HG02840 (cell line): ENCODE results near the gene DHX15.
"Not testable (repeated sequence)": the region's sequence is repeated elsewhere in the genome, so short reads cannot be mapped to it uniquely, and the experiment has no call there.

Experiments
- ATAC-seq: cut with Tn5 transposase; IDR thresholded peaks from one replicate; pipeline ENCODE4 v1.9.1; 2021; ENCODE audit warnings: mild to moderate bottlenecking, moderate library complexity, moderate number of reproducible peaks; ENCODE audit not compliant: unreplicated experiment, low FRiP score

Gene DHX15

DNA sequence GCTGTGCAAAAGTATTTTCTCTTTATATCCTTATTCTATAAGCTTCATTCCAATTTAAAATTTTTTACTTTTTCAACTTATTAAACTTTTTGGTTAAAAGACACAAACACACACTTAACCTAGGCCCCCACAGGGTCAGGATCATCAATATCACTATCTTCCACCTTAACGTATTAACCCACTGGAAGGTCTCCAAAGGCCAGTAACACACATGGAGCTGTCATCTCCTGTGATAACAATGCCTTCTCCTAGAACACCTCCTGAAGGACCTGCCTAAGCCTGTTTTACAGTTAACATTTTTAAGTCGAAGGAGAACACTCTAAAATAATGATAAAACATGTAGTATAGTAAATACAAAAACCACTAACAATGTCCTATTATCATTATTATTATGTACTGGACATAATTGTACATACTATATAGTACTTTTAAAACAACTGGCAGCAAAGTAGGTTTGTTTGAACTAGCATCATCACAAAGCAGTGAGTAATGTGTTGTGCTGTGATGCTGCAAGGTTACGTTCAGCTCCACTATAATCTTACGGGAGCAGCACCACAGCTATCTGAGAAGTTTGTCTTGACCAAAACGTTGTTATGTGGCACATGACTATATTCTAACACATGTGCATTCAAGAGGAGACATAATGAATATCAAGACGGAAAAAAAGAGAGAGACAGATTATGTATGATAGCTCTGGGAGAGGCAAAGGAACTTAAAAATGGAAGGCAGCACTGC lies 33.7 kb downstream of the DHX15 start:
- ATAC-seq, result no peak

DNA sequence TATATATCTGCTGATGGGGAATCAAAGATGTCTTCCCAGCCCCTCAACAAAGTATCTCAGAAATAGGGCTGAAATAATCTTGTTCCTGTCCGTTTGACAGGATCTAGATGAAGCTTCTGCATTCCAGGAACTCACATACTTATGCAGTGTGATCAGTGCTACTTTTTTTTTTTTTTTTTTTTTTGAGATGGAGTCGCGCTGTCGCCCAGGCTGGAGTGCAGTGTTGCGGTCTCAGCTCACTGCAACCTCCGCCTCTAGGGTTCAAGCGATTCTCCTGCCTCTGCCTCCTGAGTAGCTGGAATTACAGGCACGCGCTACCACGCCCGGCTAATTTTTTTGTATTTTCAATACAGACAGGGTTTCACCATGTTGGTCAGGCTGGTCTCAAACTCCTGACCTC lies 36.4 kb downstream of the DHX15 start:
- no peak for ATAC-seq

DNA sequence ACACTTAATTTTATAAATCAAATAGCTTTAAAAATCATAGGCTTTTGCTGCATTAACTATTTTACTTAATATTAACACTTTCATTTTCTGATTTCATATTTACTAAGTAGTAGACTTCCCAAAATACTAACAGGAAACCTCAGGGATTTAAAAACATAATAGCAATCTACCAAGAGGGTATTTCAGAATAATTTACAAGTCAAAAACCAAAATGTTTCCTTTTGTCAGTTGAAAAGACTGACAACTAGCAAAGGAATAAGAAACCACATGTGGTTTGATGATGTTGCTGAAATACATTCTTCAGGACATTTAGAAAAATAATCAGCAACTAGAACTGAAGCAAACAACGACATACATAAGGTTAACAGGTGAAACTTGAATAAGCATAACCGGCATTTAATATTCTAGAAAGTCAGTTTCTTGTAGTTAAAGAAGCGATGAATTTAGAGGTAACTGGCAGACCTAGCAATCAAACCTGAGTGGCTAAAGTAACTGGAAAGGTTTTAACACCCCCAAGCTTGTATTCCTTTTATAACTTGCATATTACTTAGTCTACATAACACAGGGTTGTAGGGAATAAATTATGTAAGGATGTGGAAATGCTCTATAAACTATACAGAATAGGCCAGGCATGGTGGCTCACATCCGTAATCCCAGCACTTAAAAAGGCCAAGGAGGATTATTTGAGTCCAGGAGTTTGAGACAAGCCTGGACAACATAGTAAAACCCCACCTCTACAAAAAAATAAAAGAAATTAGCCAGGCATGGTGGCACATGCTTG lies 40.0 kb downstream of the DHX15 start:
- no peak for ATAC-seq

DNA sequence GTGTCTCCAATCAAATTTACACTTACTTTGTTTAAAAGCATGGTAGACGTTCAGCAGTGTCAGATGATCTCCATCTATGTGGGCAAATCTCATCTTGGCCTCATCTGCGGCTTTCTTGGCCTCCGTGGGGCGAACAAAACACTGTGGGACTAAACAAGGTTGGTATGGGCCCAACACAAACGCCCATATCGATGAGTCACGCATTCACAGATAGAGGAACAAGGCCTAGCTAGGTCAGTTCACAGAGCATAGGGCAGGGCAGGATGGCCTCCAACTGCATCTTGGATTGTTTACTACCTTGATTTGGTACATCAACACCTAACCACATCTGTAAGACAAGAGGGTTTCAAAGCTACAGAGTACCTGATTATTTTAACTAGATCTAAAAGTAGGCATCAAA lies 47.3 kb downstream of the DHX15 start:
- no peak for ATAC-seq

DNA sequence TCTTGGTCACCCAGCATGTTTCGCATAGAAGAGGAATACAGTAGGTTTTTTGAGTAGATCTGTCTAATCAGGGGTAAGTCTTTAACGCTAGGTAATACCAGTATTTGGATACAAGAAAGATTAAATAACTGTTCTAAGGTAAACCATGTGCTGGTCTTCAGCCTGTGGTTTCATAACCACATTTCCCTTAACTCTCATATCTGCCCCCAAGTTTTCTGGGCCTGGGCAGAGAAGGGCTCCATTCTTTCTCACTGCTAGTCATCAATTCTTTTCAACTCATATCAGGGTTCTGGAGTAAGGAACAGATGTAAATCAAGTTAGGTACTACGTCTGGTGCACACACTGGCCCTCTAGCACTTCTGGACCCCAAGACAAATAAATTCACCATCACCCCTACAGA lies 49.0 kb downstream of the DHX15 start:
- no peak for ATAC-seq

DNA sequence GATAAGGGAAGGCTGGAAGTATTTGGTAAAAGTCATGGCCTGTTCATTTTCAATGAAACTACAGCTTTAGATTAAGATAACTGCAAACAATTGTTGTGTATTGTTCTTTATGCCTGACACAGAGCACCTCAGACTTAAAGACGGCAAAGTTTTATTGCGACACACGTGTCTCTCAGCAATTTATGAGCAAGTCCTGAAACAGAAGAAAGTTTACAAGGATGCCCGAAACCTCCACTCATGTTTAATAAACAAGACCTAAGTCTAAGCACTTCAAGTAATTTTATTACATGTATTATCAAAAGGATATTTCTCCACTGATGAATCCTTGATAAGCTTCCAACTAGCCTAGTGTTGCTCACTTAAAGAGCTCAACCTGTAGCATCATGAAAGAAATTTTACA lies 51.0 kb downstream of the DHX15 start:
- ATAC-seq, result no peak

DNA sequence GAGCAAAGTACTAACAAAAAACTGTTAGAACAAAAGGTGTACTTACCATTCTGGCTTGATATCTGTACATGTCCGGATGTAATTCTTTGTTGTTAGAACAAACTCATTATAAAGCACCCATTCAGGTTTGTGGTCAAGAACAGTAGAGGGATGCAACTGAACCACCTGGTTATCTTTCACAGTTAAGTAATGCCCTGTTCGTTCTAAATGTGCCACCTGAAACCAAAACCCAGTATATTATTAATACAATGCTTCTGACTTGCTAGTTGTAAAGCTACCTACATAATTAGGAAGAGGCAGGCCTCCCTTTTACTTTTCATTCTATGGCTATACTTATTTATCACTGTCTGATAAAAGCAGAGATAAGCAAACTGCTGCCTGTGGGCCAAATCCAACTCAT lies 54.8 kb downstream of the DHX15 start:
- no peak for ATAC-seq

DNA sequence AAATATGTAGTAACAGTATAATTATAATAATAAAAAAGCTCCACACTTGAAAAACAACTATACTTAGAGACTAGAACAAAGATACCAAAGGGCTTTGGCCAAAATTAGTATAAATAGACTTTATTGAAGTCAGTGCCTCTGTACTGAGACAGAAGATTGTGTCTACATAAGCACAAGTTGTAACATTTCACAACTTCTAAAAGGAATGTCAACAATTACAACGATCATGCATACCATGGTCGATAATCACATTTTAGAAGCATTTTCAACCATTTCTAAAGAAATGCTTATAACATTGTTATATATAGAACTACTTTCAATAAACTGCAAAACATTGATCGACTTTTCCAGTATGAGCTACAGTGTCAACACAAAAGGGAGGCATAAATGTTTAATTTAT lies 57.0 kb downstream of the DHX15 start:
- ATAC-seq, result no peak

DNA sequence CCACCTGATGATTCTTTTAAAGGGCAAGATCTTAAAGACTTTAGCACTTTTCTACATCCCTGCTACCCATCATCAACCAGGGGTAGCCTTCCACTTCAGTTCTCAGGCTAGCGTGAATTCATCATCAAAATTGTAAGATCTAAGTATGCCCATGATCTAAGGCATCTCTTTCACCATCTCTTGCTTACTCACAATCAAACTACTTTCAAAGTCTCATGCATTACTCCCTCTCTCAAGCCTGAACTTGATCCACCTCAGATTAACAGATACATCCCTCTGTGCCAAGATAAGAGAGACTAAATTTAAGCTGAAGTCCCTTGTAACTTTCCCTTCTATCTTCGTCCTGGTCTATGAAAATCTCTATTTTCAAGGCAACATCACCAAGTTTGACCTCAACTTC lies 62.8 kb downstream of the DHX15 start:
- no peak for ATAC-seq

DNA sequence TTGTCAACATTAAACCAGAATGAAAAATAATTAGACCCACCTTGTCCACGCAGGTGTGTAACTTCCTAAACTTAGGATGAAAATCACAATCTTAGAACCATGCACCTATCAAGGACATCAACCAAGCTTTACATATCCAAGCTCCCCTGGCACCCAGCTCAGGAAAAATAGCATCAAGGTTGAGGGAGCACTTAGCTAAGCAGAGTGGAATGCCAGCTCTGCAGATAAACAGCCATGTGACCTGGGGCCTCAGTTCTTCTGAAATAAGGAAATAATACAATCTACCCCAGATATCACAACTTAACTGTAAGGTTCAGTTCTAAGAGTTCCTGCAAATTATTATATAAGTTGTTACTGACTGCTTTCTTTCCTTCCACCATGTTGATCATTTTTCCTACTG lies 64.7 kb downstream of the DHX15 start:
- ATAC-seq, result no peak

DNA sequence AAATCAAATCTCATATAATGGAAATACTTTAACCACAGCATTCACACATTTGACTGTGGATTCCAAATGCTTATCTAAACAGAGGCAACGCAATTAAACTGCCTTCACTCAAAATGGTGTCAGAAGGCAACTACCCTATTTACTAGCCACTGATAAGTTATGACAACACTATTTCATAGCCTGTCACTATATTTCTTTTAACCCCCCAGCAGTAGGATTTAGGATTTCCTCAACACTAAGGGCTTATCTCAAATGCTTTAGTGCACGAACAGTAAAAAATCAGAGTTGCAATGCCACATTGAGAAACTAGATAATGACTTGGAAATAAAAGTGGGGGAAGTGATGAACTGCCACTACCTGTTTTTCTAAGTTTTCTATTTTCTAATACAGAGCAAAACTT lies 66.7 kb downstream of the DHX15 start:
- ATAC-seq, result no peak

DNA sequence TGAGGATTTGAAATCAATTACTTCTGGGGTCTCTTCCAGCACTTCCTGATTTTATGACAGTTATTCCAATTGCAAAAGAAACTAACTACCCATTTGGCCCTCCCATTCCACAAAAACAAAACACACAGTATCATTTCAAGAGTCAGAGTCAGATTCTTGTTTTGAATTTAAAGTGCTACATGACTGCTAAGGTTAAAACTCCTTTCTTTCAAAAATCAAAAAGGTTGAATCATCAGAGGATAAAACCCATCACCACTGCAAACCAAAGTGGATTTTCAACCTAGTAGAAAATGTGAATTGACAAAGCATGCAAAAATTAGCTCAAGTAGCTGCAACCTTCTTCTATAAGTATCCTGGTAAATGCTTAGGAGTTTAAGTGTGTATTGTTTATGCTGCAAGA lies 67.4 kb downstream of the DHX15 start:
- no peak for ATAC-seq

DNA sequence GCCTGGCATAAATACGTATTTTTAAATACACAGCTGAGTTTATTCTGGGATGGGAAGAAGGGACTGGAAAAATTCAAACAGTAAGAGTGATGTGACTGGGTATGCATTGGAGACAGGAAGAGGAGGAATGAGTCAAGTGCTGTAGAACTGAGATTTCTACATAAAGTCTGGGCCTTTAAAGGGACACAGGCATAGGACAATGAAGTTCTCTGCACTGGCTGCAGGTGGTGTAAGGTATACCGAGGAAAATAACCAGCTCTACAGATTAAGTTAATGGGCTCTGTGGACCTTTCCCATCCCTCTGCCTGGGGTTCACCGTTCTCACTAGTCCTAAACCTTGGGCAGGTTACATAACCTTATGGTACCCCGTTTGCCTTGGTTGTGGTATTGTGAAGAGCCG lies 68.7 kb downstream of the DHX15 start:
- ATAC-seq, result no peak

DNA sequence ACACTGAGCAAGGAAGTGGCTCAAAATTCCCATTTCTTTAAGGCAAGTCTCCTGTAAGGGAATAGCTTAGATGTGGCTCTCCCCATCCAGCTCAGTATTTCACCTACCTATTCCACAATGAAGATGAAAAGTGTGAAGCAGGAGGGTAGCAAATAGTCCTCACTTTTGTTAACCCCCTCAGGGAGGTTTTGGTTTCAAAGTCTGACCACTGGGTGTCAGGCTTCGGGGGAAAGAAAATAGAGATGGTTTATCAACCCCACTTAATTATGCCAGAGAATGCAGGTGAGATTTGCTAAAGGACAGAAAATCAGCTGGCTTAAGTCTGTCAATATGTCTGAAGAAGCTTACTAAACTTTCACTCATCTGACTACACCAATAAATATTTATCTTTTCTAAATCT lies 69.5 kb downstream of the DHX15 start:
- ATAC-seq, result no peak

DNA sequence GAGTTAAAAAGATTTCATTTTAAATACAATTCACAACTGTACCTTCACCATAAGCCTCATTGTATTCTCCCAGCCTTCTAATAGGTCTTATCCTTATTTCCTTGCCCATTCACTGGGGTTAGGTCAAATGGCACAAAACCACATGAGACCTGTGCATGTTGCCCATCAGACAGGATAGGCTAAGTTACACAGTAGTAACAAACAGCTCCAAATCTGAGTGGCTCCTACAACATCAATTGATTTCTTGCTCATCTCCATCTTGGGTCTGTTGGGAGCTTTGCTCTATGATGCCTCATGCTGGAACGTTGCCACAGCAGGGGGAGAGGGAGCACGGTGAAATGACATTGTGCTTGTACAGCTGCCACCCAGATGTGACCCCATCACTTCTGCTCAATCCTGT lies 70.6 kb downstream of the DHX15 start:
- no peak for ATAC-seq

DNA sequence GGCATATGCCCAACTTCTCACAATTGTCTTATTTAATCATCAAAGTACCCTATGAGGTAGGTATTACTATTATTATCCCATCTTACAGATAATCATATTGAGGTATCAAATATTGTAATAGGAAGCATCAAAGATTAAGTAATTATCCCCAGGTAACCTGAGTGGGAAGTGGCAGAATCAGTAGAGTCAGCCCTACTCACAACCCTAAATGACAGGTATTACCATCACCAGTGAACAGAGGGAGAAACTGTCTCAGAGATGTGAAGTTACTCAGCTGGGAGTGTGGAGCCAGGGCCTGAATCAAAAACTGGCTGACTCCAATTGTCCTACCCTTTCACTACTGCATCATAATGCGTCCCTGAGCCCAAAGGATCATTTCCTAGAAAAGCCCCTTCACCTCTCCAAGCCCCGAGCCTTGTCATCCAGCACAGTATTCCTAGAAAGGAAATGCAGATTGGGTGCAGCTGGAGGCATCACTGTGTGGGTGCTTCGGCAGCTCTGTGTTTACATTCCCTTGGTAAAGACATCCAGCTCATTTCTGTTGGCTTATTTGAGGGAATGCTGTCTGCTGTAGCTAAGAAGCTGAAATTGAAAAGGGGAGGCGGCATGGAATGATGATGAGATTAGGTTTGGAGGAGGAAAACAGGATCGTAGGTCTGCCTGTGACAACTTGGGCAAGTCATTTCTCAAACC lies 72.8 kb downstream of the DHX15 start:
- no peak for ATAC-seq

DNA sequence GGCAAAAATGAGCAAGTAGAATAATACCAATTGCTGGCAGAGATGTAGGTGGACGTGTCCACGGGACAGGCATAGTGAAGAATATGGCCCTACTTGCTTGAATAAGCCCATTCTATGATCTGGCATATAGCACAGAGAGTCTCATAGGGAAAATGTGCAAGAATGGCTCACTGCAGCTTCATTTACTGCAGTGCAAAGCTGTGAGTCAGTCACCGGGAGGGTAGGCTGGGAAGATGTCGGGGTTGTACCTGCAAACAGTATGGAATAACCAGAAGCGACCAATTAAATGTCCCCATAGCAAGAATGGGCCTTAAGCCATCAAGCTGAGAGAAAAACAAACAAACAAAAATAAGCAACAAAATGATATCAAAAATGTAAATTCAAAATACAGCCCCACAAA lies 74.3 kb downstream of the DHX15 start:
- ATAC-seq, result no peak

DNA sequence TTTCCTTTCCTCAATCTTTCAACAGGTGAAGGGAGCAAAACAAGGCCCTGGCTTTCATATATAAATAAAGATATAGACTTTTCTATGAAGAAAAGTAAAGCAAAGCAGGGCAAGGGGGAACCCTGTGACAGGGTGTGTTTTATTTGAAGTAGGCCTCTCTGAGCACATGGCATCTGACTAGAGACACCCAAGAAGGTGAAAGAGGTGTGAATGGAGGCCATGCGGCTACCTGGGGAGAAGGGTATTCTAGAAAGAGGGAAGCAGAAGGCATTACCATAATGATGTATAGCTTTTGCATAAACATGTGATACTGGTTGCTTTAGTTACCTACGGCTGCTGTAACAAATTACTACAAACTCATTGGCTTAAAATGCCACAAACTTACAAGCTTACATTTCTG lies 75.8 kb downstream of the DHX15 start:
- ATAC-seq, result no peak

DNA sequence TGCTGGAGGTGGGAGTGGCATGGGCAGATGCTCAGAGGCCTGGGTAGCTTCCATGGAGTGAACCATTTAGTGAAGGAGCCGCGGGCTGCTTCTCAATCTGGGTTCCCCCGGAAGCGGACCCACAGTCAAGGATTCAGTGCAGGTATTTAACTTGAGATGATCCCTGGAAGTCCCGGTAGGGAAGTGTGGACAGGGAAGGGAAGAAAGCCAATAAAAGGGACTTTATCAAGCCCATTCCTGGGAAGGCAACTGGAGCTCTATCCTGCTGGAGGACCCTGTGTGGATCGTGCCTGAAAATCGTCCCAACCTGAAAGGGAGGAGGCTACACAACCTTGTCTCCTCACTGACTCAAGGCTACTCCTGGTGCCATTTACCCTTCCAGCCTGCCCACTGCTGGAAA lies 76.9 kb downstream of the DHX15 start:
- ATAC-seq, result no peak

DNA sequence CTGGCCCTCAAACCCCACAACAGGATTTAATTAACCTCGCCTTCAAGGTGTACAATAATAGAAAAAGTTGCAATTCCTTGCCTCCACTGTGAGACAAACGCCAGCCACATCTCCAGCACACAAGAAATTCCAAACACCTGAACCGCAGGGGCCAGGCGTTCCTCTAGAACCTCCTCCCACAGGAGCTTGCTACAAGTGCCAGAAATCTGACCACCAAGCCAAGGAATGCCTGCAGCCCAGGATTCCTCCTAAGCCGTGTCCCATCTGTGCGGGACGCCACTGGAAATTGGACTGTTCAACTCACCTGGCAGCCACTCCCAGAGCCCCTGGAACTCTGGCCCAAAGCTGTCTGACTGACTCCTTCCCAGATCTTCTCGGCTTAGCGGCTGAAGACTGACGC lies 81.3 kb downstream of the DHX15 start:
- not testable (repeated sequence) for ATAC-seq

DNA sequence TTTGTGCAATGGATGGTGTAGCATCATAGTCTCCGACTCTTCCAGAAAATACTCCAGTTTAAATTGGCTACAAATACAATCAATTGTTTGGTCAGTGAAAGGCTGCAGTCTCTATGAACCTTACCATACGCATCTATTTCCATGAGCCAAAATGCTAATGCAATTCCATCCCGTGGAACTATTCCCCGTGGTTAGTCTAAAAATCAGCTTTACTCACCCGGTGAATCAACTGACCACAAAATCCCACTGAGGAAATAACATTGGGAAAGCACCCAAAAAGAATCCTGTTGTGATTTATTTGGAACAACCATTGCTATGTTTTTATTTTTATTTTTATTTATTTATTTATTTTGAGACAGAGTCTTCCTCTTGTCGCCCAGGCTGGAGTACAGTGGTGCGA lies 87.1 kb downstream of the DHX15 start:
- no peak for ATAC-seq

DNA sequence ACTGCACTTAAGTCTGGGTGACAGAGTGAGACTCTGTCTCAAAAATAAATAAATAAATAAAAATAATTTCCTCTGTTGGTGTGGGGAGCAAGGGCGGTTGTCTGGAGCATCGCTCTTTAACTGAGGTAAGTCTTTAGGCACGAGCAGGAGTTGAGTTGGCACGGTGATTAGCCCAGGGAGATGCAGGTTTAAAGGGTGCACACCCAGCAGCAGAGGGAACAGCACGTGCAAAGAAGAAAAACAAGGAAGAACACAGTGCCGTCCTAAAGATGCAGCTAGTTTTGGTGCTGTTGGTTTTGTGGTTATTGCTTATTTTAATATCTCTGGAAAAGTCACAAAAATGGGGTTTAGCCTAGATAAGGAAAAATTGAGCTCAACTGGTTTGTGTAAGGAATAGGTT lies 87.8 kb downstream of the DHX15 start:
- no peak for ATAC-seq
